Pons (tissue), 1 donor: ENCODE results near the gene KLF16.
"Not testable (repeated sequence)": the region's sequence is repeated elsewhere in the genome, so short reads cannot be mapped to it uniquely, and the experiment has no call there.

Source experiments
- DNase-seq: peaks from one replicate; pipeline ENCODE4 v3.0.0-alpha.2; 2016; ENCODE audit warnings: low spot score

The KLF16 gene

DNA sequence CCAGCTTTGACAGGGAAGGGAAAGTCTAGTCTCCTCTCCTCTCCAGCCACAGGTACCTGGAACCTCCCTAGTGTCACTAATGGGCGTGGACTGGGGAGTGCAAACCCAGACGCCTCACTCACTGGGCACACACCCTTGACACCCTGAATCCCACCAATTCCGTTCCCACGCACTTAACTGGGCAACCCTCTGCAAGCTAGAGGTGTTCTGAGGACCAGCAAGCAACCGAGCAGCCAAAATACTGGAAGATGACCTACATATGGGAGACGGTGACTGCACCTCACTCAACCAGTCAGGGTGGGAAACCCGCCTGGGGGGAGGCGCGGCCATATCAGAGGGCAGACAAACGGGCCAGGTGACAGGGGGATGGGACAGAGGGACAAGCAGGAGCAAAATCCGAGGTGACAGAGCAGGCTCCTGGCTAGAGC lies 20.9 kb upstream of the KLF16 start:
- DNase-seq: no peak

DNA sequence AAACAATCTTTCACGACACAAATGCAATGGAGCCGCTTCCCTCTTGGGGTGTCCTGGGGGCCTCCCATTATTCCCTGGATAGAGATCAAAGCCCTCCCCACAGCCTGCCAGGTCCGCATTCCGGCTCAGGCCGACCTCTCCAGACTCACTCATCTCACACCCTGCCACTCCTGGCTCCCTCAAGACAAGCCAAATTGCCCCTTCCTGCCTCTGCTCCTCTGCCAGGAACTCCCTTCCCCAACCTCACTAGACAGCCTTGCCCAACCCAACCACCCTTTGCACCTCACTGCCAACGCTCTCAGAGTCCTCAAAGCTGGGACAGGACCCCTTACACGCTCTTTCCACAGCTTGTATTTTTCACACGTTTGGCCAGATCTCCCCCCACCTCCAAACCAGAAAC lies 20.4 kb upstream of the KLF16 start:
- no peak for DNase-seq

DNA sequence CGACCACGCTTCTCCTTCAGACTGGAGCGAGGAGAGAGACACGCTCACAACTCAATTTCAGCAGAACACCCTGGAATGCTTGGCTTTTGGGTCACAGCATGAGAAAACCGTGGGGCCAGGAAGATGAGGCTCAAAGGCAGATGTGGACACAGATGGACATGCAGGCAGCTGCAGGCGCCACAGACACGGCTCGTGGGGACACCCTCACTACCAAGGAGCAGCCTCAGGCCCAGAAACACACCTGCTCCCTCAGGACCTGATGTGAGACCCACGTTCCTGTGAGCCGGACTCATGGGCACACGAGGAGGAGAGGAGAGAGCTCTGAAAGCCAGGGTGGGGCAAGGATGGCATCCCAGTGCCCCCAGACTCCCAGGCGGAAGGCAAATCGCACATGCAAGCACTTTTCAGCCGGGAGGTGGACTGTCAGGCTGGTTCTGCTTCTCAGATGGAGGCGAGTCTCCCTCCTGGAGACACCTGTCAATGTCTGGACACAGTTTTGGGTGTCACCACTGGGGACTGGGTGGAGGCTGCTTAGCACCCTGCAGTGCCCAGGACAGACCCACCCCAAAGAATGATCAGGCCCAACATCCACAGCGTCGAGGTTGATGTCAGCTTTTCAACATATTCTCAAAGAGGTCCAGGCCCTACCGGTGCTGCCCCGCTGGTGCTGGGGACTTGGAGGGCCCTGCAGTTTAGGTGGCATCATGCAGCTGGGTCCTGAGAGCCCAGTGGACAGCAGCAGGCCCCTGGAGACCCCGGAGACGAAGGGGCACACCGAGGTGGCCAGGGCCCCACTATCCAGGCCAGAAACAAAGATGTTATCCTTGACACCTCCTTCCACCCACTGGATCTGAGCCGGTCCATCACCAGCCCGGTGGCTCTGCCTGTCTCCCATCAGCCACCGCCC lies 19.7 kb upstream of the KLF16 start:
- DNase-seq: no peak

DNA sequence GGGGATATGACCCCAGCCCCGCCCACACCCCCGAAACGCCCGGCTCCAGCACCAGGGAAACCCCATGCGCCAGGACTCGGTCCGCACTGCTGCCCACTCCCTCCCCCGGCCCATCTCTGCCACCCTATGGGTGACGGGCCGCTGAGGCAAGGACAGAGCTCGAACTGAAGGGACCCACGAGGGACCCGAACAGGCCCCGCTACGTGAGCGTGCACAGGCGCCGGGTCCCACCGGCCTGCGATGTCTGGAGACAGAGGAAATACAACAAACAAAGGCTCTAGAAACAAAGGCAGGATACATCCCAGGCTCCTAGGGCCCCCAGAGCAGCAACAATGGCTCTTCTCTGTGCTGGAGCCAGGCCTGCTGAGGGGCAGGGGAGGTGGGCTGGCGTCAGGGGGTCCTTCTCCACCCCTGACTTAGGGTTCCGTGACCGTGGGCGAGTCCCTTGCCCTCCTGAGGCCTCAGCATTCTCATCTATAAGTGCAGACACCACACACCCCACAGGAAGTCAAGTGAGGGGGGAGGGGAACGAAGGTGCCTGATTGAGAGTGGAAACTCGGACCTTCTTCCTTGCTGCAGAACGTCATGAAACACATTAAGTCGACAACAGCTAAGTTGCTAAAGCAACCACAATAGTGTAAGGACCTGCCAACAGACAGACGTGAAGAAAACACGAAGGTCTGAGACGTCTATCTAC lies 18.9 kb upstream of the KLF16 start:
- peak; percentile 84 for DNase-seq

DNA sequence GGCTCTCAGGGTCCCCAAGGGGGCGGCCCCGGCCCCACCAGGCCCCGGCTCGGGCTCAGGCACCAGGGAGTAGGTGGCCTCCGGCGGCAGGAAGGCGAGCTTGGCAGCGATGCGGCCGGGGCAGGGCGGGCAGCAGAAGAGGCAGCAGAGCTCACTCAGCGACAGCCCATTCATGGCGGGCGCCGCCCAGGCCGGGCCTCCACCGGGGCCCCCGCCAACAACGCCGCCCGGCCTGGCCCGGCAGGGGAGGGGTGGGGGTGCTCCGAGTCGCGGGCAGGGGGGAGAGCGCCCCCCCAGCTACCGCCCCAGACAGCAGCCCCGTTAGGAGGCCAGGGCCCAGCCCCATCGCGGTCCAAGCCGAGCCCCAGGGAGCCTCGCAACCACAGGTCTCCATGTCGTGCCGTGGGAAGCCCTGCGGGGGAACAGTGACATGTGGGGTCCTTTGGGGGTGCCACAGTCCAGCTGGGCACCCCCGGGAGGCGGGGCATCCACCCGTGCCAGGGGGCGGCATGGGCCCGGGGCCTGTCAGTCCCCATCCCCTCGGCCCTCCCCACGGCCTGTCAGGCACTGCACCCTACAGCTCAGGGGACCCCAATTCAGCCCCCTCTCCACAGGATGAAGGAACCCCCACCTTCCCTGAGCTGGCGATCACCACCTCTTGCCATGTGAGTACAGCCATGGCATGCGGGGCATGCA lies 18.2 kb upstream of the KLF16 start:
- not testable (repeated sequence) for DNase-seq

DNA sequence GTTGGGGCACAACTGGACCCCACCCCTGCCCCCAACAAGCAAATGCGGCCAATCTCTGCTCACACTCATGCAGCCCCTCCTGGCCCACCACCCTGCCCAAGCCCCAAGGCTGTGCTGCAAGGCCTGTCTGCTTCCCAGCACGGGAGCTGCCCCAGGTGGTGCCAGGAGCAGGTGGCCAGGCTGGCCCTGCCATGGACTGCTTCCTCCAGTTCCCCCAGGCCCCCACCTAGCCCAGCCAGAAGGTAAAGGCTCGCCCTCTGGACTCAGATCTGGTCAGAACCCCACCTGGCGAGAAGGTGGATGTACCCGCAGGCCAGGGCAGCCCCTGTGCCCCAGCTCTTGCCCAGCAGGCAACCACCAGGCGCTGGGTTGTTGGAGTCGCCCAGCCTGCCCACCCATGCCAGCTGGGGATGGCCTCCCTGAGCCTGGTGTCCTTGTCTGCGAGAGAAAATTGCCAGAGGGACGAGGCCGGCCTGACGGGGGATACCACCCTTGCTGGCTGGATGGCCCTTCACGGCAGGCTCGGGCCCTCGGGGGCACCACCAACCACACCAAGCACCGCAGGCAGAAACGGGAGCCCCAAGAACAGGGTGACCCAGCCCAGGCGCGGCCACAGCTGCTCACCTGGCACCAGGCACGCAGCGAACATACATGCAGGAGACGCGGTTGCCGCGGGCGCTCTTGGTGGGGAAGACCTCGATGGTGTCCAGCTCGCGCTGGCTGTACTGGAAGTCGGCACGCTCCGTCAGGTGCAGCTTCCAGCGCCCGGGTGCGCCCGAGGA lies 17.4 kb upstream of the KLF16 start:
- DNase-seq: no peak

DNA sequence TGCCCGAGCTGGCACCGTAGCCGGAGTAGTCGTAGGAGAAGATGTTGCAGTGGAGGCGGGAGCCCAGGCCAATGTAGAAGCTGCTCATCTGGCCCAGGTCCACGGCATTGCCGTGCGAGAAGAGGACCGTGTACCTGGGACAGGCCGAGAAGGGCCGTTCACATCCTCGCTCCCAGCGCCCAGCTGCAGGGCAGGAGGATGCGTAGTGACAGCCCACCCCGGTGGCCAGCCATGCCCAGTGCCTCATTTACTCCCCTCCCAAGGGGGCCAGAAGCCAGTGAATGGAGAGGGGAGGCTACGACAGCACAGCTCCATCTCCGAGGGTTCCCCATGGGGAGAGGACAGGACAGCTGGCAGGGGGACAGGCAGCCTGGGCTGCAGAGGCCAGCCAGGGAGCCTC lies 16.6 kb upstream of the KLF16 start:
- DNase-seq: not testable (repeated sequence)

DNA sequence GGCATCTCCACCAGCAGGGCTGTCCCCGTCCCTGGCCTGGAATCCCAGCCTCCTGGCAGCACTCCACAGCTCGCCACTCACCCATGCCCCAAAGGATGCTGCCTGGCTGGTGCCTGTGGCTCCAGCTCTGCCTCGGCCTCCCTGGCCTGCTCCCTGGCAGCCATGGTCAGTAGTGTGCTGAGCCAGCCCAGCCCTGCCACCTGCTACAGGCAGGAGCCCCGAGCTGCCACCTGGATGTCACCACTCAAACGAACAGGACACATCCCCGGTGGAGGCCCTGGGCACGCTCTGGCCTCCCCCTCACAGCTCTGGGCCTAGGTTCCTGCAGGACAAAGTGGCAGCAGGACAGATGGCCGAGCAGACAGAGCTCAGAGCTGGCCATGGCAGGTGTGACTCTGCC lies 15.2 kb upstream of the KLF16 start:
- not testable (repeated sequence) for DNase-seq

DNA sequence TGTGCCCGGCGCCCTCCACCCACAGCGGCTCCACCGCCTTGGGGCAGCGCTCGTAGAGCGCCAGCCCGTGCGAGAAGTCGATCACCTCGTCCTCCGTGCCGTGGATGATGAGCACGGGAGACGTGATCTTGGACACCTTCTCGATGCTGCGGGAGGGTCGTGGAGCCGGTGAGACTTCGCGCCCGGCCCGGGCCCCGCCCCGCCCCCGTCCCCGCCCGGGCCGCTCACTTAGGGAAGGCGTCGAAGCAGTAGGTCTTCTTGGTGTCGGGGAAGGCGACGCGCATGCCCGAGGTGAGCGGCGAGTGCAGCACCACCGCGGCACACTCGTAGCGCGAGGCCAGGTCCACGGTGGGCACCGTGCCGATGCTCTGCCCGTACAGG lies 13.9 kb upstream of the KLF16 start:
- DNase-seq: not testable (repeated sequence)

DNA sequence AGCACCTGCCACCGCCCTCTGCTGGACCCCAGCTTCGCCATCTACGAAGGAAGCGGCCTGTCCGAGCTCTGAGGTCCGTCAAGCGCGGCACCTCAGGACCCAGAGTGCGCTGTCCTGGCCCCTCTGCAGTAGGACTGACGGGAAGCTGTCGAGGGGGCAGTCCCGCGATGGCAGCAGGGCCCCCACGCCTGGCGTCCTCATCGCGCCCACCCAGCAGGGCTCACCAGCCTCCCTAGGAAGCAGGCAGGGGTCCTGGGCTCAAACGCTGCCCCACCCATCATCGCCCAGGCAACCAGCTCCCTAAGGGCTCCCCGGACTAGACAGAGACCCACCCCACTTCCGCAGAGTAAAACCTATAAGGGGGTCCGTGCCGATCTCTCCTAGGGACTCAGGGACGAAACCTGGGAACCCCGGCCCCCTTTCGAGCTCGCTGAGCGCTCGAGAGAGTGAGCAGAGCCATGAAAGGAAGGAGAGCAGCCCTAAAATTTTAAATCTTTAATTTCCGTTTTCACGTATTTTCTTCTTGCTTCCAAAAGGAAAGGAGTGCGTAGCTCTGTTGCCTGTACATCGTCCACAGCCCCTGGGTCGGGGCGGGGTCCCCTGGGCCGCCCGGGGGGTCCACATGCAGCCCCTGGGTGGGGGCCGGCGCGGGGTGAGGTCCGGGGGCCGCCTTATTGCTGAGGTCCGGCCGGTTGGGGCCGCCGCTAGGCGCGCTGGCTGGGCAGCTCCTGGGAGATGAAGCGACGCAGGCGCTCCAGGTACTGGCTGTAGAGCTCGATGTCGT lies 13.3 kb upstream of the KLF16 start:
- not testable (repeated sequence) for DNase-seq

DNA sequence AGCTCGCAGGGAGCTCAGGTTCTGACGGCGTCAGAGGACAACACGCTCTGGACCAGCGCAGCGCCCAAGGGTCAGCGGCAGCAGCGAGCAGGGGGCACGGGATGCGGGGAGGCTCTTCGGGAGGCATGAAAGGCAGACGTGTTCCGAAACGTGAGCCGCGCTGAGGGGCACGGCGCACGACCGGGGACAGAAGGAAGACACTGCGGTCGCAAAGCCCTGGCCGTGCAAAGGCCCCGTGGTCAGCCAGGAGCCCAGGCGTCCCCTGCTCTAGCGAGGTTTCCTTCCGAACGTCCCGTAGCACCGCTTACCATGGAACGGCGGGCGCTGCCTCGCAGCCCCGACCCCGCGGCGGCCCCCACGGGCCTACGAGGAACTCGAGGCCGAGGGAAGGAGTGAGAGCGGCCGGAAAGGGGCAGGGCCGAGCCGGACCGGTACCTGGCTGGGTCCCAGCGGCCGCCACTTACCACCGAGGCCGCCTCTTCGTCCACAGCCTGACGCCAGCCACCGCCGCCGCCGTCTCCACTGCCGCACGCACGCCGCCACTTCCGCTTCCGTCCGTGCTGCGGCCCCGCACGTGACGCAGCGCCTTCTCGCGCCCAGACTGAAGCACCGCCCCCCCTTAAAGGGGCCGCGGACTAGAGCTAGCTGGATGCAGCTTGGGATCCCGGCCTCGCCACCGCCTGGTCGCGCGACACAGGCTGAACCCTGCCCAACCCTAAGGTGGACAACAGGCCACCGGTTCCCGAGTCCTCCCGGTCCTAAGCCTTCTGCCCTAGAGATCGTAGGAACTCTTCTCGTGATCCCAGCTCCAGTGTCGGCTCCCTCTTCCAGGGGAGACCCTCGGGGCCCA lies 12.5 kb upstream of the KLF16 start:
- DNase-seq: peak; percentile 89

DNA sequence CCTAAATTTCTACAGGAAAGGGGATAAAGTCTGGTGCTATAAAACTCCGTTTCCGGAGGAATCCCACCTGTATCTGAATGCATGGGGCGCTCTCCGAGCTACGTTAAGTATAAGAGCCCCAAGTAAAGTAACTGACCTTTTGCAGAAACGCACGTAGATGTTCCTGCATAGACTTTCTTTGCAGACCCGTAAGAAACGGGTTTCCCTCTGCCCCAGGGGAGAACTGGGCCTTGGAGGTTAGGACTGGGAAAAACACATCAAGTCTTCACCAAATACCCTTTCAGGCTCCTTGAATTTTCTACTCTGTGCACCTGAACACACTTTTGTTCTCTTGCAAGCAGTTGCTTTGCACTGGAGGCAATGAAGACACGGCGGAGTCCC lies 11.9 kb upstream of the KLF16 start:
- DNase-seq: not testable (repeated sequence)

DNA sequence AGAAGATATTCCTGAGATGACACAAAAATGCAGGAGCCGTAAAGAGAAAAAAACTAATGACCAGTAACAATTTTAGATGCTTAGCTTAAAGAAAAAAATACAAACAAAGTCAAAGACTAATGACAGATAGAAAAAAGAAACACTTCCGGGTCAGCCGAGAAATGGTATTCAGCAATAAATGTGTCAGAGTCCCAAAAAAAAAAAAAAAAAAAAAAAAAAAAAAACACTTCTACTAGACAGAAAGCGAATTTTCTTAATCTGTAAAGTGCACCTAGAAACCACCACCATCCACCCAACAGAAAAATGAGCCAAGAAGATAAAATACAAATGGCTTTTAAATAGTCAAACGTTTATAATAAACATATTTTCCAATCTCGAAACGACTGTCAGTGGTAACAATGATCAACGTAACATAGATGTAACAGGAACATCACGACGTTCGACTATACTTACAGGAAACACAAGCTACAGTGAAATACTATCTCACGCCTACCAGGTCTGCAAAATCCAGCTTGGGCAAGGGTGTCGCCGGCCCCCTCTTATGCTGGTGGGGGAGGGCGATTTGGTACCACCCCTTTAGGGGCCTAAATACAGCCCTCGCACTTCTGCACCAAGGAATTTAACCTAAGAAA lies 11.3 kb upstream of the KLF16 start:
- no peak for DNase-seq

DNA sequence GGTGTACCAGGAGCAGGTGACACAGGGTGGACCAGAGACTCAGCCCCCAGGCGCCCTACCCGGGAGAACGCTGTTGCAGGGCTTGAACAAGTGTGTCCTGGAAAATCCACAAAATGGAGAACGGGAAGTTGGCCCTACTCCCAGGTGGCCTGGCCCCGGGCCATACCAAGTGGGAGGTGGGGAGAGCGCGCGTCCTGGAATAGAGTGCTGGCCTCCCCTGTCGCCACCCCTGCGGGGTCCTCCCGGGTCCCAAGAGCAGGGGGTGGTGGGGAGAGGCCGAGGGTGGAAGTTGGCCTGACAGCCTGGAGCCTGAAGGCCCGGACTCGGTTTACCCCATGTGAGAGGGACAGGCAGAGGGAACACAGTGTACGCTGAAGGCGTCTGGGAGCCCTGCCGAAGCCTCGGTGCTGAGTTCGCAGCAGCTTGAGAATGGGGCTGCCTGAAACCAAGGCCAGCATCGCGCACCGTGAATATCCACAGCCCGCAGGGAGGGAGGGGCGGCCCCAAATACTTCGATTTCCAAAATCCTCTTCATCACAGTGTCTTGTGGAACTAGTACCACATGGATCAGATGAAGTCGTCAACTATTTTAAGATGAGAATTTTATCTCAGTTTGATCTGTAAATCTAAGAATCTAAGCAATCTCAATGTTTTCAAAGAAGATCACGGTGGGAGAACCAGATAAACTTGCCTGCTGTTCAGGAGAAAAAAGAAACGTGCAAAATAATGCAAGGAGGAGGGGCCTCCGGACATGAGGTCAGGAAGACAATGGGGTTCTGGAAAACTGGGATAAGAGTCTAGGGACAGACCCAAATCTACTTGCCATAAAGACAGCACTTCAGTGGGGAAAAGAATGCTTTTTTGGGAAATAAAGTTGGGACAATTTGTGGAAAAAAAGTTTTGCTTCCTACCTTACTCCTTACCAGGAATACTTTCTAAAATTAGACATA lies 10.4 kb upstream of the KLF16 start:
- no peak for DNase-seq

DNA sequence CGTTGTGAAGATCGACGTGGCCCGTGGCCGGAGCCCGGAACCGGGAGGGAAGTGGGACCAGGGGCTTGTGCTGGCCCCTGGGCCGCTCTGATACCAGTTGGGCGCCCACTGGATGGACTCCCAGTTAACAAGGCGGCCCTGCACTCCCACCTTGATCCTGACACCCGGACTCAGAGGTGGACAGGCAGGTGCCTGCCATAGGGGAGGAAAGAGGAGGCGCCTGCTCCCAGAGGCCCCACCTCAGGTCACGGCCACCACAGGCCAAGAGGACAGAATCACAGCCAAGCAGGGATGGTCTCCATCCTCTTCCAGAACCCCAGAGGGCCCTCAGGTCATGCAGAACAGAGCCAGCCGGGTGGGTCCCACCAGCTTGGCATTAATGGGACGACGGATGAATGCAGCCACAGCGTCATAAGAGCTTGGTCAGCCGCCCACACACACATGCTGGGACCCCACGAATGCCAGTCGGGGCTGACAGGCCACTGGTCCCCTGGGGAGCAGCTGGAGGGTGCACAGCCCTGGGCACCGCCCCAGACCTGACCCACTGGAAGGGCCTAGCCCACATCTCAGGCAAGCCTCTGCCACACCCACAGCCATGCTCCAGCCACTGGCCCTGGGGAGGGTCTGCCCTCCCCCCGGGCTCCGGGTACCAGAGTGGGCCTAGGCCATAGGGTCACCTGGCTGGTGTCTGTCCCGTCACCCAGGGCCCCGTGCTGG lies 9.6 kb upstream of the KLF16 start:
- no peak for DNase-seq

DNA sequence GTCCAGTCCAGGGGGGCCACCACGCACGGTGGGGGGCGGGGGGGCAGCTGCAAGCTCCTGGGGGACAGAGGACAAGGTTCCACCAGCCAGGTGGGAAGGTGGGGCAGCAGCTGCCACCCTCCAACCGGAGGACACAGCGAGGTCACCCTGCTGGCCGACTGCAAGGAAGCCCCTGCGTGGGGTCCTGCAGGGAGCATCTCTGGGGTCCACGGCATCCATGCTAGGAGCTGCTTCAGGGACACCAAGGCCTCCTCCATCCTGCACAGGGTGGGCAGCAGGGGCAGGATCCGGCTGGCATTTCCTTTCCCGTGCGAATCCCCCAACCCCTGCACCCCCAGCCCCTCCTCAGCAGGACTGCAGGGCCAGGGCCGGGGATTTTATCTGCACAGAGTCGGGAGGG lies 8.3 kb upstream of the KLF16 start:
- DNase-seq: no peak

DNA sequence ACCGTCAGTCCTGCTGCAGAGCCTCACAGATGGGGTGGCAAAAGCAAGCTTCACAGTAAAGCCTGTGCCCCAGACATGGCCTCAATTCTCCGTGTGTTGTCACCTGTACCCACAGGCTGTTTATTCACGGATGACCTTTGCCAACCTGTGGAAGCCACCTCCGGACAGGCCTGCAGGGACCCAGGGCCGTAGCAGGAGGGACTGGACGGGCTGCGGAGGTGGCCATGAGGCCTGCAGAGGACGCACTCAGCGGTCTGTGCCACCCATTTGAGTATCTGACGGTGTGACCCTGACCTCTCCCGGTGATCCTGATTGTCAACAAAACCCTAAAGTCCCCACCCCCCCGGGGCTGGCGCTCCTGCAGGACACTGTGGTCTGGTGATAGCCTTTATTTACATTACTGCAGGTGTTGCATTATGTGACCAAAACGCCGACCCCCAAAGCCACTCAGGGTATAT lies 7.8 kb upstream of the KLF16 start:
- no peak for DNase-seq

DNA sequence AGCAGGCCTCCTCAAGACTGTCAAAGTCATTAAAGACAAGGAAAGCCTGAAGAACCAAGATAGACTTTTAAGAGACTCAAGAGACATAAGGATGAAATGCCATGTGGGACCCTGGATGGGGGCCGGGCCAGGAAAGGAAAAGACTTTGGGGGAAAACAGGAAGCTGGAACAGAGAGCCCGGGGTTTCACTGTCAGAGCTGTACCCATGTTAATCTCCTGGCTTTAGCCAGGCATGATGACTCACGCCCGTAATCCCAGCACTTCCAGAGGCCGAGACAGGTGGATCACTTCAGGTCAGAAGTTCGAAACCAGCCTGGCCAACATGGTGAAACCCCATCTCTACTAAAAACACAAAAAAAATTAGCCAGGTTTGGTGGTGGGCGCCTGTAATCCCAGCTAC lies 5.6 kb upstream of the KLF16 start:
- no peak for DNase-seq
